ENCODE results near the gene RHOT2. TPM values are rescaled to one million over a fixed set of nuclear protein-coding genes. Genes with fewer than 3 reads are reported as not detected.
A peak's percentile ranks its signal among the peaks of the same experiment; 100 is the strongest.

The RHOT2 gene
- polyA plus RNA-seq, 1 experiment: 38.0 TPM

DNA sequence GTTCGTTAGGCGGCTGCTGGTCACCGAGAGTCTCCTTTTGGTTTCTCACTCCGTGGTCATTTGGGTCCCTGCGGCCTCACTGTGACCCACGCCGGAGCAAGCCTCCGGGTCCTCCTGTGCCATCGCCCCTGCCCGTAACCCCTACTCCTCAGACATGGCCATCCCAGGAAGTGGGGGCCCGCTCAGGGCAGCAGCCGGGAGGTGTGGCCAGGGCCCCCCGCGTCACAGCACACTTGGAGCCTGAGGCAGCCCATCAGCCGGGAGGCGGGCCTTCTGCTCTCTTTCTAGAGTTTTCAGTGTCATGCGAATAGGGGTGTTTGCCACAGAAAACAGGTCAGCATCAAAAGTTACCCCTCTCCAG is 45.0 kb upstream of the RHOT2 start:
- CTCF ChIA-PET: no interaction called here
- Histone ChIP-seq H3K4me3 (ENCODE audit: low read depth, low read length) (no peak overlapping the region), H3K9me3 (ENCODE audit: control insufficient read depth, insufficient read depth, low read length) (peaks cover 18% of the 10 kb centered on the region; the same call in 1 of the 2 replicates), H3K27me3 (ENCODE audit: control insufficient read depth, insufficient read depth, low read length) (no peaks in the 10 kb centered on the region), H3K27ac (ENCODE audit: low read depth, low read length) (no peak overlapping the region)
- TF ChIP-seq, protein P1, sequence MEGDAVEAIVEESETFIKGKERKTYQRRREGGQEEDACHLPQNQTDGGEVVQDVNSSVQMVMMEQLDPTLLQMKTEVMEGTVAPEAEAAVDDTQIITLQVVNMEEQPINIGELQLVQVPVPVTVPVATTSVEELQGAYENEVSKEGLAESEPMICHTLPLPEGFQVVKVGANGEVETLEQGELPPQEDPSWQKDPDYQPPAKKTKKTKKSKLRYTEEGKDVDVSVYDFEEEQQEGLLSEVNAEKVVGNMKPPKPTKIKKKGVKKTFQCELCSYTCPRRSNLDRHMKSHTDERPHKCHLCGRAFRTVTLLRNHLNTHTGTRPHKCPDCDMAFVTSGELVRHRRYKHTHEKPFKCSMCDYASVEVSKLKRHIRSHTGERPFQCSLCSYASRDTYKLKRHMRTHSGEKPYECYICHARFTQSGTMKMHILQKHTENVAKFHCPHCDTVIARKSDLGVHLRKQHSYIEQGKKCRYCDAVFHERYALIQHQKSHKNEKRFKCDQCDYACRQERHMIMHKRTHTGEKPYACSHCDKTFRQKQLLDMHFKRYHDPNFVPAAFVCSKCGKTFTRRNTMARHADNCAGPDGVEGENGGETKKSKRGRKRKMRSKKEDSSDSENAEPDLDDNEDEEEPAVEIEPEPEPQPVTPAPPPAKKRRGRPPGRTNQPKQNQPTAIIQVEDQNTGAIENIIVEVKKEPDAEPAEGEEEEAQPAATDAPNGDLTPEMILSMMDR (IDR thresholded peaks at IDR 0.05; ENCODE audit: low read depth, low read length): no peak
- no peak for DNase-seq (ENCODE audit: low read depth, low spot score)
- POLR2A ChIA-PET: no interaction called here

DNA sequence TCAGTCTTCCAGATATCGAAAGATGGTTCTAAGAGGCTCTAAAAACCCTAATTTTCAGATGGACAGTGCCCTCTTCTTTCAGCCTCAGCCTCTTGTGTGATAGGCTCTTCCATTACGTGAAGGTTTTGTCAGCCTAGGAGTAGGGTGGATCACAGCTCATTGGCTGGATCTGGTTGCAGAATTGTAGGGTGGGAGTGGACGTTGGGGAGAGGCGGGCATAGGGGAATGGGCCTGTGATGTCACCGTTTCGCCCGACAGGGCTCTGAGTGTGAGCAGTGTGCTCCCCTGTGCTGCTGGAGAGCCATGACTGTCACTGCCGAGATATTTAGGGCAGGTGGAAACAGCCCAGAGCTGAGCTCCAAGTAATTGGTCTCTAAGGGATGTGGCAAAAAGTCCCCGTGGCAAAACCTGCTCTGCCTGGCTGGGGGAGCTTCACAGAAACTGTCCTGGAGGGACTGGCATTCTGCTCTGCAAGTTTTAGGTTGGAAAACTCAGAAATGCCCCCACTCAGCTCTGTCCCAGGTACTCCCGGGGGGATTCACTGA is 43.3 kb upstream of the RHOT2 start:
- DNase-seq (ENCODE audit: low read depth, low spot score): no peak
- Histone ChIP-seq H3K9me3 (ENCODE audit: control insufficient read depth, insufficient read depth, low read length) (peaks cover 20% of the 10 kb centered on the region; the same call in 1 of the 2 replicates), H3K4me3 (ENCODE audit: low read depth, low read length) (no peak overlapping the region), H3K27me3 (ENCODE audit: control insufficient read depth, insufficient read depth, low read length) (no peaks in the 10 kb centered on the region), H3K27ac (ENCODE audit: low read depth, low read length) (no peak overlapping the region)
- POLR2A ChIA-PET: no interaction called here
- CTCF ChIA-PET: no interaction called here
- TF ChIP-seq, protein P1 (IDR thresholded peaks at IDR 0.05; ENCODE audit: low read depth, low read length): no peak

- CTCF ChIA-PET: no interaction called here
- POLR2A ChIA-PET: no interaction called here
- TF ChIP-seq, protein P1 (IDR thresholded peaks at IDR 0.05; ENCODE audit: low read depth, low read length): no peak
- H3K9me3 ChIP-seq (ENCODE audit: control insufficient read depth, insufficient read depth, low read length): peaks cover 20% of the 10 kb centered on the region; the same call in 1 of the 2 replicates
- H3K27me3 ChIP-seq (ENCODE audit: control insufficient read depth, insufficient read depth, low read length): no peaks in the 10 kb centered on the region
- H3K4me3 ChIP-seq (ENCODE audit: low read depth, low read length): no peak overlapping the region
- no peak overlapping the region for H3K27ac ChIP-seq (ENCODE audit: low read depth, low read length)
- no peak for DNase-seq (ENCODE audit: low read depth, low spot score)
Observed at GRCh38 chr16:625117-625976, 42.6 kb upstream of the RHOT2 start.

- ChIA-PET CTCF (interaction anchor here (0.6 kb wide), 1 partner anchor 855 kb away, joined by 7 read pairs; no protein-coding TSS in a partner anchor), POLR2A (interaction anchor here (2.3 kb wide), 1 partner anchor 10 kb away, joined by 10 read pairs; the partner anchor contains the start of gene METTL26)
- Histone ChIP-seq H3K27ac (ENCODE audit: low read depth, low read length) (peak overlapping the region; percentile 86), H3K9me3 (ENCODE audit: control insufficient read depth, insufficient read depth, low read length) (peaks cover 20% of the 10 kb centered on the region; the same call in 1 of the 2 replicates), H3K27me3 (ENCODE audit: control insufficient read depth, insufficient read depth, low read length) (no peaks in the 10 kb centered on the region), H3K4me3 (ENCODE audit: low read depth, low read length) (no peak overlapping the region)
- TF ChIP-seq, protein P1 (IDR thresholded peaks at IDR 0.05; ENCODE audit: low read depth, low read length): no peak
- DNase-seq (ENCODE audit: low read depth, low spot score): no peak
Observed at GRCh38 chr16:625977-626765, 41.8 kb upstream of the RHOT2 start.

Measured in AG04450 (cell line).